Measurements from ENCODE around the gene SEC14L6.

GRCh38 chr22:30474121-30474520, 72.4 kb downstream of the SEC14L6 start:
- TF ChIP-seq CTCF (IDR thresholded peaks at IDR 0.05), result no peak
- TF ChIP-seq POLR2A (IDR thresholded peaks at IDR 0.05), result no peak

All from thyroid gland (tissue), 4 donors.